Activated CD4-positive, CD25-positive, alpha-beta regulatory T cell treated with anti-CD3 and anti-CD28 coated beads, Interleukin-2, amount 50 U/mL, for 72 hours (primary cell): ENCODE measurements around the gene NOC2L.
"Not testable (repeated sequence)": the region's sequence is repeated elsewhere in the genome, so short reads cannot be mapped to it uniquely, and the experiment has no call there.

Experiments
- DNase-seq: peaks from one replicate; pipeline ENCODE4 v3.0.0; 2021

The NOC2L gene

DNA sequence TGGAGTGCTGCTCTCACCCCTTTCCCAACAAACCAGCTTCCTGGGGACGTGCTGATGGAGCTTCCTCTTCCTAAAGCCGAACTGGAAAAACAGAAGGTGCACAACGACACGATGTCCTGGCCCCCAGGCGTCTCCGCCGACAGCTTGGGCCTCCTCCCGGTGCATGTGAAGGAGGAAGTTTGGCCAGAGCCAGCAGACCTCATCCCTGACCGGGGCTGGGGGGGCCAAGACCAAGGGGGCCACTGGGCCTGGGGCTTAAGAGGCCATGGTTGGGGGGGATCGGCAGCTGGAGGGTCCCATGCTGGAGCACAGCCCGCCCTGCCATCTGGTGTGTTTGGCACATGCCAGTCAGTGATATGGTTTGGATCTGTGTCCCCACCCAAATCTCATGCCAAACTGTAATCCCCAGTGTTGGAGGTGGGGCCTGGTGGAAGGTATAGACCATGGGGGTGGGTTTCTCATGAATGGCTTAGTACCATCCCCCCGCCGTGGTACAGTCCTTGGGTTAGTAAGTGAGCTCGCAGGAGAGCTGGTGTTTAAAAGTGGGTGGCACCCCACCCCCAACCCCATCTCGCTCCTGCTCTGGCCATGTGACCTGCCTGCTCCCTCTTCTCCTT, 34.4 kb upstream of the NOC2L start:
- DNase-seq = no peak

DNA sequence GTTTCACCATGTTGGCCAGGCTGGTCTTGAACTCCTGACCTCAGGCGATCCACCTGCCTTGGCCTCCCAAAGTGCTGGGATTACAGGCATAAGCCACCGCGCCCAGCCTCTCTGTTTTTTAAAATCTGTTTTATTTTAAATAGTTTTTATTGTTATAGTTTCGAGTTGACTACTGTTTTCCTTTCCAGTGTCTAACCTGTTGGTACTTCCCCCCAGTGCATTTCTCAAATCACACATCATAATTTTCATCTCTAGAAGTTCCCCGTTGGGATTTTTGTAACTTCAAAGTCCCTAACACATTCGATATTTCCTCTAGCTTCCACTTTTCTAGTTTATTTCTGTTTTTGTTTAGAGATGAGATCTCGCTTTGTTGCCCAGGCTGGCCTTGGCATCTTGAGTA, 33.3 kb upstream of the NOC2L start:
- DNase-seq = no peak

DNA sequence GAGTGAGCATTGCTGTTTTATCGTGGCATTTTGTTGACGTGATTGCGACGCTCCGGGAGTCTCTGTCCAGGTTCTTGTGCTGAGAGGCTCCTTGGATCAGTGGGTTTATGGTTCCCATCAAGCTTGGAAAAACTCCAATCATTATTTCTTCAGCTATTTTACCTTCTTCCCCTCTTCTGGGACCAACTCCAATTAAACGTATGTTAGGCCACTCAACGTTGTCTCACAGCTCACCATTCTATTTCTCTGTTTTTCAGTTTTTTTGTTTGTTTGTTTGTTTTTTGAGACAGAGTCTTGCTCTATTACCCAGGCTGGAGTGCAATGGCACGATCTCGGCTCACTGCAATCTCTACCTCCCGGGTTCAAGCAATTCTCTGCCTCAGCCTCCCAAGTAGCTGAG, 32.8 kb upstream of the NOC2L start:
- no peak for DNase-seq

DNA sequence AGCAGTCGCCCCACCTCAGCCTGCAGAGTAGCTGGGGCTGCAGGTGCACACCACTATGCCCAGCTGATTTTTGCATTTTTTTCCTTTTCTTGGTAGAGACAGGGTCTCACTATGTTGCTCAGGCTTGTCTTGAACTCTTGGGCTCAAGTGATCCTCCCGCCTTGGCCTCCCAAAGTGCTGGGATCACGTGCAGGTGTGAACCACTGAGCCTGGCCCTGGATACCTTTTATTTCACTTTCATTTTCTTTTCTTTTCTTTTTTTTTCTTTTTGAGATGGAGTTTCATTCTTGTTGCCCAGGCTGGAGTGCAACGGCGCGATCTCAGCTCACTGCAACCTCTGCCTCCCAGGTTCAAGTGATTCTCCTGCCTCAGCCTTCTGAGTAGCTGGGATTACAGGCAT, 32.2 kb upstream of the NOC2L start:
- not testable (repeated sequence) for DNase-seq

DNA sequence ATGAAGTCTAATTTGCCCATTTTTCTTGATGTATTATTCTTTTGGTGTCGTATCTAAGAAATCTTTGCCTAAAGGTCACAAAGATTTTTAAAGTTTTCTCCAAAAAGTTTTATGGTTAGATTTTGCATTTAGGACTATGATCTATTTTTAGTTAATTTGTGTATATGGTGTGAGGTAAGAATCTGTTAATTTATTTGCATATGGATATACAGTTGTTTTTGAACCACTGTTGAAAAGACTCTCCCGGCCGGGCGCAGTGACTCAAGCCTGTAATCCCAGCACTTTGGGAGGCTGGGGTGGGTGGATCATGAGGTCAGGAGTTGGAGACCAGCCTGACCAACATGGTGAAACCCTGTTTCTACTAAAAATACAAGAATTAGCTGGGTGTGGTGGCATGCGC, 29.0 kb upstream of the NOC2L start:
- not testable (repeated sequence) for DNase-seq

DNA sequence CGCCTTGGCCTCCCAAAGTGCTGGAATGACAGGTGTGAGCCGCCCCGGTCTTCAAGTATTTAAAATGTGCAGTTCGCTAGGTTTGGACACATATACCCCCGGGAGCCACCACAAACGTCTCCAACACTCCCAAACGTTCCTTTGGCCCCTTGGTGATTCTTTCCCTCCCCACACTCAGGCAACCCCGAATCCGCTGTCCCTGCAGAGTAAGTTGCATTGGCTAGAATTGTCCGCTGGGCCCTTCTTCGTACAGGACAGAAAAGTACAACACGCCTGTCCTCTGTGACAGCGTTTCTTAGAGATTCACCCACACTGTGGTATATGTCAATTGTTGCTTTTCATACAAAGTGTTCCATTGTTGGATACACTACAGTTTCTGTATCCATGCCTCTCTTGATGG, 26.1 kb upstream of the NOC2L start:
- no peak for DNase-seq

DNA sequence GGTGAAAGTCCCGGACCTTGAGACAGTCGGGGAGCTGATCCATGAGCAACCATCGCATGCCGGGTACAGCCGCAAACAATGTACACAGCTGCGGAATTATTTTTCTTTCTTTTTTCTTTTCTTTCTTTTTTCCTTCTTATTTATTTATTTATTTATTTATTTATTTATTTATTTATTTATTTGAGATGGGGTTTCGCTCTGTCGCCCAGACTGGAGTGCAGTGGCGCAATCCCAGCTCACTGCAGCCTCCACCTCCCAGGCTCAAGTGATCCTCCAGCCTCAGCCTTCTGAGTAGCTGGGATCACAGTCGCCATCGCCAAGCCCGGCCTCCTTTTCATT, 25.4 kb upstream of the NOC2L start:
- no peak for DNase-seq

DNA sequence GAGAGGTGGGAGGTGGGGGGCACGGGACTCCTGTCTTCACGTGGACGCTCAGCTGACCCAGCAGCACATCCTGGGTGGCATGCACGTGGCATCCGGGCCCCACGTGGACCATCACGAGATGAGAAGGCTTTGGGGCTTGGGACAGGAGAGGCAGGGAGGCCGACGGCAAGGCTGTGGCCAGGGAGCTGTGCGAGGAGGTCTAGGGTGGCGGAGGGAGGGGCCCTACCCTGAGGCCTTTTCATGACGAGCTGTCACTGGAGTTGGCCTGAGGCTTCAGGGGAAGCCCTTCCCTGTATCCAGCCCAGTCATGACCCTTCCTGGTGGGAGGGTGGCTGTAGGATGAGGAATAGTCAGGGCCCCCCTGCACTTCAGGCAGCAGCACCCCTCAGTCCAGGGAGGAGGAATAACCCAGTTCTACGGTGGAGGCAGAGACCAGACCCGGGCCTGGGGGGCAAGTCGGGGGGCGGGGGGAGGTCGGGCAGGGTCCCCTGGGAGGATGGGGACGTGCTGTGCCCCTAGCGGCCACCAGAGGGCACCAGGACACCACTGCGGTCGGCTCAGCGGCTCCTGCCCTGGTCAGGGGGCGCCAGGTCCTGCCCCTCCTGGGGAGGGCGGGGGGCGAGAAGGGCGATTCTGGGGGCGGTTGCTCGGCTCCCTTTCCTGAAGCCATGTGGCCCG, 24.9 kb upstream of the NOC2L start:
- peak; percentile 76 for DNase-seq

DNA sequence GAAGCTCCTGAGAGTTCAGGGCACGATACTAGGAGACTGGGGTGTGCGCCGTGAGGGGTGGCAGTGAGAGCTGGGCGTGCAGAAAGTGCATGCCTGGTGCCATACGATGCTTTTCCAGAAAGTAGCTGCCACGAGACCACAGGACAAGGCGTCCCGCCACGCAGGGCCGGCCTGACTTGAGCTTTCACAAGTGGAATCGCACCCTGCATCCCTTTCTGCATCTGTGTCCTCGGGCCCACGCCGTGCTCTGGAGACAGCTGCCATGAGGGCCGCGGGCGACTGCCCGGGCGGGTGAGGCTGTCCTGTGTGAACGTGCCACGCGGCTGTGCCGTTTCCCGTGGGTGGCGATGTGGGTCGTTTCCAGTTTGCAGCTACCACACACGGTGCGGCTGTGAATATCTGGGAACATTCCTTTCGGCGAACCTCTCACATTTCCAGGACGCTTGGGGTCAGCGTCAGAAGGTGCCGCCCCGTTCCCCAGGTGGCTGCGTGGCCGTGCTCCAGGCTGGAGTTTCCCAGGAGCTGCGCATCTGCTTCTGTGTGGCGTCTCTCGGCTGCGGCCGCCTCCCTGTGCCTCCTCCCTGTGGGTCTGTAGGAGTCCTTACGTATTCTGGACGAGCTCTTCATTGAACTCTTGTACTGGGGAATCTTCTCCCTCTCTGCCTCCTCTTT, 23.8 kb upstream of the NOC2L start:
- DNase-seq = no peak

DNA sequence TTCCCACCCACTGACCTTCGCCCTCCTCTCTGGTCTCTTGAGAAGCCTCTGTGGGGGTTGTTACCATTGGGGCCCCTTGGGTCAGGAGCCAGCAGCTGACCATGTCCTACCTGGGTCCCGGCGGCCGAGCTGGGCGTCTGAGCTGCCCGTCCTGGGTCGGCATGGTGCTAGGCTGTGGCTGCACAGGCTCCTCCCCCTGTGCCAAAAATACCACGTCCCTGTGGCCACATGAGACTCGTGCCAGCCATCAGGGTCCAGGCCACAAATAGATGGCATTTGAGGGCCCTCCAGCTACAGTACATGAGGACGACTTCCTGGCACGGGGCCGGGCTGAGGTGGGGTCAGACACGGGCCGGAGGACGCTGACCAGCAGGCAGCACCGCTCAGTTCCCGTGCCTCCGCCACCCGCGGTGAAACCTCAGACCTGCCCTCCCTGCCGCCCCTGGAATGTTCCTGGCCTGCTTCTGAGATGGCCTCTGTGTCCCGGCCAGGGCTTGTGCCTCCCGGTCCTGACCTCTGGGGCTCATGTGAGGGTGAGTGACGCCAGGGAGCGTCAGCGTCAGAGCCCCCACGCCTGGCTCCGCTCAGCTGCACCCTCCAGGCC, 23.0 kb upstream of the NOC2L start, which contains the start of gene PERM1:
PERM1 (minus strand) TSS at position 139 of the 604 bp plus-strand sequence. CDS start 1,064 bp downstream, outside the sequence.
- DNase-seq = no peak

DNA sequence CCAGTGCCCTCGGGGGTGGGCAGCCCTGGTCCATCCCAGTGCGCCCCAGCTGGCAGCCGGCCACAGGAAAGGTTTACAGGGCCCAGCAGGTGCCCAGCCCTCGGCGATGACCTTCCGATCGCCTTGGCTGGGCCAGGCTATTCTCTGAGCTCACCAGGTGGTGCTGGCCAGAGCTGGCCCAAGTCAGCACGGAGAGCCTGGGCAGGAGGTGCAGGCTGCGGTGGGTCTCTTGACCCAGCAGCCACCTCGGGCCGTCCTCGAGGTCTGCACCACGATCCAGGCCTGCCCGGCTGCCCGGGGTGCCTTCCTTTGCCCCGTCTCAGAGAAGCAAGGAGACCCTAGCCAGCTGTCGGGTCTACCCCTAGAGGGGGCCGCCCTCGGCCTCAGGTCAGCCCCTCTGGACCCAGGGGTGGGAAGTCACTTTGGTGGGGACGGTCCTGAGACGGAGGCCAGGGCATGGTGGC, 22.5 kb upstream of the NOC2L start:
- DNase-seq = no peak

DNA sequence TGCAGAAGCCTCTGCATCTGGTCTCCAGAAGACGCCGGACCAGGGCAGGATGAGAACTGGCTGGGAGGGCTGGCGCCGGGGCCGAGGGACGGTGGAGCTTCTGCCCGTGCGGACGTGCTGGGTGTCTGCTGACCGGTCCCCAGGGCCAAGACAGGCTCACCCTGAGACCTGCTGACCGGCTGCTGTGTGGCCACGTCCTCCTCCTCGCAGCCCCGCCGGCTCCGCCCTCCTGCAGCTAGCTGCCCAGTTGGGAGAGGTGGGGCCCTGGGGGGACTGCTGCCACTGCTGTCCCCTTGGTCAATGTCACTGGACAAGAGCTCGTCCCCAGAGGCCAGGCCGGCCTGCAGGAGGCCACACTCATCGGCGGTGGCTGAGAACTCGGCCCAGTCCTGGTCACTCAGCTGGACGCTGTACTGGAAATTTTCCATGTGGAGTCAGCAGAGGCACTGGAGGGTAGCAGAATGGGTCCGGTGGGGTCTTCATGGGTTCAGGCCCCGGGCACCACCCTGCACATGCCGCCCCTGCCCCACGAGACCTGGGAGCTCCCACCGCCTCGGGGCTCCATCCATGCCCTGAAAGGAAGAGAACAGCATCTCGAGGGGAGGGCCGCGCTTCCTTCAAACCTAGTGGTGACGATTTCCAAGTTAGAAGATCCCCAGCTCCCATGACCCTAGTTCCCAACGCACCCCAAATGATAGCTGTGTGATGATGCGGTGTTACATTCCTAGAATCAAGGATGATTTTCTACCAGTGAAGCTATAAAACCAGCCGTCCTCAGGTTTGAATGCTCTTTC, 21.7 kb upstream of the NOC2L start:
- DNase-seq = no peak

DNA sequence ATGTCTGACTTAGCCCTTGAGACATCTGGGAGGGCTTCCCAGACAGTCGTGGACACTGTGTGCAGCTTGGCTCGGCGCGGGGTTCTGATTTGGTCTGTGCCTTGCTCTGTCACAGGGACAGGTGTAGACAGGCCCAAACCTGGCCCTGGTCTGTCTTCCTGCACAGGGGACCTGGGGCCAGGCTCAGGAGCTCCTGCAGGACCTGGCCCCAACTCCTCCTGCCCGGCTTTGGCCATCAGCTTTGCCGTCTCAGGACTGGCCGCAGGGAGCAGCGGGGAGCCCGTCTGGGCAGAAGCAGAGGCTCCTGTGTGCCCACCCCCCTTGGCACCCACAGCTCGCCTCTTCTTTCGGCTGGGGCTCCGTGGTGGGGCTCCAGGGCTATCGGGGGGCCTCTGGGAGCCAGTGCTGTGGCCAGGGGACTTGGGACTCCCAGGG, 21.1 kb upstream of the NOC2L start:
- DNase-seq = peak; percentile 32

DNA sequence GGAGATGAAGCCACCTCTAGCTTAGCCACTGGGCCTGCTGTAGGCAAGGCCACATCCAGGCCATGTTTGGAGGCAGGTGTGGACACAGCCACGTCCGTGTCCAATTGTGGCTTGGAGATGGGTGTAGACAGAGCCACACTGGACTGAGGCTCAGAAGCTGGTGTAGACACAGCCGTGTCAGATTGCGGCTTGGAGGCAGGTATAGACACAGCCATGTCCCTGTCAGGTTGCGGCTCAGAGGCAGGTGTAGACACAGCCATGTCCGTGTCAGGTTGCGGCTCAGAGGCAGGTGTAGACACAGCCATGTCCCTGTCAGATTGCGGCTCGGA, 20.7 kb upstream of the NOC2L start:
- DNase-seq = no peak

DNA sequence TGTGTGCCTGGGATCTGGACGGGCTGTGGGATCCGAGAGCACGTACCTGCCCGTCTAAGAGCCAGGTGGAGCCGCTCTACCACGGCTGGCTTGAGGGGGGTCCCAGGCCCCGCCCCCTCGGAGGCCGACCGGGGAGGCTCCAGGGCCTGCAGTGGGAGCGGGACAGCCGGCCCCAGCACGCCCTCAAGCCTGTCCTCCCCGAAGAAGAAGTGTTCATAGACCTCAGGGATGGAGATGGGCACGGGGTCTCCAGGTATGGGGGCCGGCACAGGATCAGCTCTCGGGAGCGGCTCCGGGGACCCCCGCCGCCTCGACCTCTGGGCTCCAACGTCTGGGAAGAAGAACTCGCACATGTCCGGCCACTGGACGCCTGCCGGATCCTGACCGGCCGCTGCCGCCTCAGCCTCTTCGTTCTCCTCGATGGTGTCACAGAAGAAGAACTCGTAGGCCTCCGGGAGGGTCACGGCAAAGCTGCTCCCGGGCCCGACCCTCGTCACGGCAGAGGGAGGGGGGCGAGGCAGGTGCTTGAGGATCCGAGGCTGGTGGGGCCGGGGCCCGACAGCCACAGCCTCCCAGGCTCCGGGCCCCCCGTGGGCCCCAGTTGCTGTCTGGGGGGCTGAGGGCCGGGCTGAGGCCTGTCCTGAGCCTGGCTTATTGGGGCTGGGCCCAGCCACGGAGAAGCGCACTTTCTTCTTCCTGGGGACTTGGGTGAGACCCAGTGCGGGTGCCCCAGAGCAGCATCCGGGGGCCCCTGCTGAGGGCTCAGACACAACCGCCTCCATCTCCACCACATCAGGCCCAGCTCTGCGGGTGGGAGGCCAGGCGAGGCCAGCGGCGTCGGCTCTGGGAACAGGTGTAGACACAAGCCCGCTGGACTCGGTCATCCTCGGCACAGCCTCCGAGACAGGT, 20.0 kb upstream of the NOC2L start:
- DNase-seq = peak; percentile 30

DNA sequence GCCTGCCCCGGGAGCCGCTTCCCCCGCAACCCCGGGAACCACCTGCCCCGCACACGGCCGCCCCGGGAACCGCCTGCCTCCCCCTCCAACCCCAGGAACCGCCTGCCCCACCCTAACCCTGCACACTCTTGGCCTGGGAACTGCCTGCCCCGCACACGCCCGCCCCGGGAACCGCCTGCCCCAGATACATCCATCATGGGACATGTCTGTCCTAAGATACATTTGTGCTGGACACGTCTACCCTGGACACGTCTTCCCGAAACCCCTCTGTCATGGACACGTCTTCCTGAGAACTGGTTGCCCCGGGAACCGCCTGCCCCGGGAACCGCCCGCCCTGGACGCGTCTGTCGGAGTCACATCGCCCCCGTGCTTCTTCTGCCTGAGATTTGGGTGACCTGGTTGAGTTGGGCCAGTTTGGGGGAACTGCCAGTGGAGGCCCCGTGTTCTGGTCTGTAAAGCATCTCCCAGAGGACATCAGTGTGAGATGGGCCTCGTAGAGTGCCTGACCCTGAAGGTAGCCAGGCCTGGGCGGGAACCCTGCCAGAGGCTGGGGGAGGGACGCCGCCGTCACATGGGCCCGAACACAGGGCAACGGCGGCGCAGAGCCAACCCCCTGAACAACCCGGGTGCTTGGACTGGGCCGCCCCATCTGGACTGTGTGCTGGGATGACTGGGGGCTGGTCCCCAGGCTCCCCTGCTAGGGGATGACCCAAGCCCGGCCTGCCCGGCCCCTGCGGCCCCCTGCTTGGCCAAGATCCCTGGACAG, 19.2 kb upstream of the NOC2L start:
- peak; percentile 32 for DNase-seq

DNA sequence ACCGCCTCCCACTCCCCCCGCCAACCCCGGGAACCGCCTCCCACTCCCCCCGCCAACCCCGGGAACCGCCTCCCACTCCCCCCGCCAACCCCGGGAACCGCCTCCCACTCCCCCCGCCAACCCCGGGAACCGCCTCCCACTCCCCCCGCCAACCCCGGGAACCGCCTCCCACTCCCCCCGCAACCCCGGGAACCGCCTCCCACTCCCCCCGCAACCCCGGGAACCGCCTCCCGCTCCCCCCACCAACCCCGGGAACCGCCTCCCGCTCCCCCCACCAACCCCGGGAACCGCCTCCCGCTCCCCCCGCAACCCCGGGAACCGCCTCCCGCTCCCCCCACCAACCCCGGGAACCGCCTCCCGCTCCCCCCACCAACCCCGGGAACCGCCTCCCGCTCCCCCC, 17.7 kb upstream of the NOC2L start:
- not testable (repeated sequence) for DNase-seq

DNA sequence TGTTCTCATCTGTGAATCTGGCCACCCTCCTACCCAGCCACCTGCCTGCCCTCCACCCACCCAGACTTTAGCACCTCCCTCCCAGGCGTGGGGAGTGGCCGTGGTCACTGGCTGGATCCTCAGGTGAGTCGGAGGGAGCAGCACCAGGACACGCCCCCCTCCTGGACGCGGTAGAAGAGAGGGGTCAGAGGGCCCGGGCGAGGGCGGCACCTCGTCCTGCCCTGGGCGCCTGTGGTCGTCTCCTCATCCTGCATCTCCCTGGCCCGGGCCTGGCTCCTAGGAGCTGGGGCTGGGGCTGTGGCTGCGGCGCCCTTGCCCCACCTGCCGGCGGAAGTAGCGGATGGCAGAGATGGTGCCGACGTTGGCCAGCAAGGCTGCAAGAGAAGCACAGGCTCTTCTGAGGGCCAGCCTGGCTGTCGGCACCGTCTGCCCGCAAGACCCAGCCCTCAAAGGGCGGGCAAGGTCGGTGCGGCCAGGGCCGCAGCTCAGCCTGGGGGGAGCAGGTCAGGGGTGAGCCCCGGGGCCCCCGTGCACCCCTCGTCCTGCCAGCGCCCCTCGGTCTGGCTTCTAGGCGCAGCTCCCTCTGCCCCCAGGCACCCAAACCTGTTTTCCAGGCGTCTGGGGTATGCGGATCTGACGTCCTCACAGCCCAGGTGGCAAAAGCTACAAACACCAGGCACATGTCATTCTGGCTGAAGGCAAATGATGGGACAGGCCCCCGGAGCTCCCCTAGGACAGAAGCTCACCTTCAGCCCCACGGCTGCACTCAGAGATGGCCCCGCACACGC, 17.0 kb upstream of the NOC2L start:
- peak; percentile 64 for DNase-seq

DNA sequence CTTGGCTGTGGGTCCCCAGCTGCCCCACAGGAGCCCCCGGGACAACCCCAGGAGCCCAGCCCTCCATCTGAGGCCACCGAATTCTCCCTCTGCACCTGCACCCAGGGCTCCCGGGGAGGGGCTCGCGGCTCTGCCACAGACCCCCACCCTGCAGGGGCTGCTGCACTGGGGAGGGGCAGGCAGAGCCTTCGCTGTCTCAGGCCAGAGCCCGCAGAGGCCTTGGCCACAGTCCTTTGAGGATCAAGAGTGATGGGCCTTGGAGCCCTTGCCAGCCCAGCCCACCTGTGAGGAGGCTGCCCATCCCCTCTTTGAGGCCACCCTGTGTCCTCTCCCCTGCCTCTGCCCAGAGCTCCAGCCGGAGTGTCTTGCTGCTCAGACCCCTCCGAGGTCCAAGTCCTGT, 16.3 kb upstream of the NOC2L start:
- no peak for DNase-seq

DNA sequence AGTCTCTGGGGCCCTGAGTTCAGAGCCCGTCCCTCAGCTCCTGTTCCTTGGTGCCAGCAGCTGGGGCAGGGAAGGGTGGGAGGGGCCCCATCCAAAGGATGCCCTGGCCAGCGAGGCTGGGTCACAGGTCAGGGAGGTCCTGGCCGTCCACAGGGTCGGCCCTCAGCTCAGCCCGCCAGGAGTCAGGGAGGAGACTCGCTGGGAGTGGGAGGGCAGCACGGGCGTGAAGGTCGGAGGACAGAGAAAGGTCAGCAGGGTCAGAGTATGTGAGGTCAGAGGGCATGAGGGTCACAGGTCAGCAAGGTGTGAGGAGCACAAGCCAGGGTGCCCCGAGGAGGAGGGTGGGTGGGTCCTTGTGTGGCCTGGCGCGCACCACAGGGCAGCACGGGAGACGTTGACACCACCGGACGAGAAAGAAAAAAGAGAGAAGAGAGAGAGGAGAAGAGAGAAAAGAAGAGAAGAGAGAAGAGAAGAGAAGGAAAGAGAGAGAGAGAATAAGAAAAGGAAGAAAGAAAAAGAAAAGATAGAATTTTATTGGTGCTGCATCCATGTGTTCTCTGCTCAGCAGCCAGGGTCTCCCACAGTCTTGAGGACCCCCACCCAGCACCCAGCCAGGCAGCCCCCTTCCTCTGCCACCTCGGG, 15.8 kb upstream of the NOC2L start:
- DNase-seq = no peak
